ENCODE data around the gene LBHD2. TPM values are rescaled to one million over a fixed set of nuclear protein-coding genes. Genes with fewer than 3 reads are reported as not detected.

LBHD2 gene
- total and polyA plus RNA-seq, 2 of the 8 experiments (the other 6 are each of a cell fraction or from before 2014, with no cell fraction given) = not detected

GRCh38 chr14:103058164-103059055 lies 25.6 kb upstream of the LBHD2 start (continued):
- TF ChIP-seq EGR1 (IDR thresholded peaks at IDR 0.05; ENCODE audit: borderline replicate concordance, low read depth, low read length) (no peak), HDAC2 (IDR thresholded peaks at IDR 0.05; ENCODE audit: borderline replicate concordance in 1 of 2, low read depth in 2 of 2, low read length in 2 of 2) (no peak), CBX5 (IDR thresholded peaks at IDR 0.05; ENCODE audit: low read depth, low read length) (no peak)
- TF ChIP-seq, protein P1, sequence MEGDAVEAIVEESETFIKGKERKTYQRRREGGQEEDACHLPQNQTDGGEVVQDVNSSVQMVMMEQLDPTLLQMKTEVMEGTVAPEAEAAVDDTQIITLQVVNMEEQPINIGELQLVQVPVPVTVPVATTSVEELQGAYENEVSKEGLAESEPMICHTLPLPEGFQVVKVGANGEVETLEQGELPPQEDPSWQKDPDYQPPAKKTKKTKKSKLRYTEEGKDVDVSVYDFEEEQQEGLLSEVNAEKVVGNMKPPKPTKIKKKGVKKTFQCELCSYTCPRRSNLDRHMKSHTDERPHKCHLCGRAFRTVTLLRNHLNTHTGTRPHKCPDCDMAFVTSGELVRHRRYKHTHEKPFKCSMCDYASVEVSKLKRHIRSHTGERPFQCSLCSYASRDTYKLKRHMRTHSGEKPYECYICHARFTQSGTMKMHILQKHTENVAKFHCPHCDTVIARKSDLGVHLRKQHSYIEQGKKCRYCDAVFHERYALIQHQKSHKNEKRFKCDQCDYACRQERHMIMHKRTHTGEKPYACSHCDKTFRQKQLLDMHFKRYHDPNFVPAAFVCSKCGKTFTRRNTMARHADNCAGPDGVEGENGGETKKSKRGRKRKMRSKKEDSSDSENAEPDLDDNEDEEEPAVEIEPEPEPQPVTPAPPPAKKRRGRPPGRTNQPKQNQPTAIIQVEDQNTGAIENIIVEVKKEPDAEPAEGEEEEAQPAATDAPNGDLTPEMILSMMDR (IDR thresholded peaks at IDR 0.05; ENCODE audit: control extremely low read depth in 1 of 3, insufficient read depth in 1 of 3, low read depth in 1 of 3, low read length in 3 of 3) = no peak
